ENCODE measurements around the gene CA9. TPM values are rescaled to one million over a fixed set of nuclear protein-coding genes. Genes with fewer than 3 reads are reported as not detected.

Gene CA9
- 39.5 and 44.6 TPM in 2 replicates for total RNA-seq

DNA sequence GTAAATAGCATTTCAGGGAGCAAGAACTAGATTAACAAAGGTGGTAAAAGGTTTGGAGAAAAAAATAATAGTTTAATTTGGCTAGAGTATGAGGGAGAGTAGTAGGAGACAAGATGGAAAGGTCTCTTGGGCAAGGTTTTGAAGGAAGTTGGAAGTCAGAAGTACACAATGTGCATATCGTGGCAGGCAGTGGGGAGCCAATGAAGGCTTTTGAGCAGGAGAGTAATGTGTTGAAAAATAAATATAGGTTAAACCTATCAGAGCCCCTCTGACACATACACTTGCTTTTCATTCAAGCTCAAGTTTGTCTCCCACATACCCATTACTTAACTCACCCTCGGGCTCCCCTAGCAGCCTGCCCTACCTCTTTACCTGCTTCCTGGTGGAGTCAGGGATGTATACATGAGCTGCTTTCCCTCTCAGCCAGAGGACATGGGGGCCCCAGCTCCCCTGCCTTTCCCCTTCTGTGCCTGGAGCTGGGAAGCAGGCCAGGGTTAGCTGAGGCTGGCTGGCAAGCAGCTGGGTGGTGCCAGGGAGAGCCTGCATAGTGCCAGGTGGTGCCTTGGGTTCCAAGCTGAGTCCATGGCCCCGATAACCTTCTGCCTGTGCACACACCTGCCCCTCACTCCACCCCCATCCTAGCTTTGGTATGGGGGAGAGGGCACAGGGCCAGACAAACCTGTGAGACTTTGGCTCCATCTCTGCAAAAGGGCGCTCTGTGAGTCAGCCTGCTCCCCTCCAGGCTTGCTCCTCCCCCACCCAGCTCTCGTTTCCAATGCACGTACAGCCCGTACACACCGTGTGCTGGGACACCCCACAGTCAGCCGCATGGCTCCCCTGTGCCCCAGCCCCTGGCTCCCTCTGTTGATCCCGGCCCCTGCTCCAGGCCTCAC, at the start of gene CA9:
CA9 (plus strand) TSS at position 797 of the 893 bp plus-strand sequence; CDS start at position 829, 32 bp downstream.

DNA sequence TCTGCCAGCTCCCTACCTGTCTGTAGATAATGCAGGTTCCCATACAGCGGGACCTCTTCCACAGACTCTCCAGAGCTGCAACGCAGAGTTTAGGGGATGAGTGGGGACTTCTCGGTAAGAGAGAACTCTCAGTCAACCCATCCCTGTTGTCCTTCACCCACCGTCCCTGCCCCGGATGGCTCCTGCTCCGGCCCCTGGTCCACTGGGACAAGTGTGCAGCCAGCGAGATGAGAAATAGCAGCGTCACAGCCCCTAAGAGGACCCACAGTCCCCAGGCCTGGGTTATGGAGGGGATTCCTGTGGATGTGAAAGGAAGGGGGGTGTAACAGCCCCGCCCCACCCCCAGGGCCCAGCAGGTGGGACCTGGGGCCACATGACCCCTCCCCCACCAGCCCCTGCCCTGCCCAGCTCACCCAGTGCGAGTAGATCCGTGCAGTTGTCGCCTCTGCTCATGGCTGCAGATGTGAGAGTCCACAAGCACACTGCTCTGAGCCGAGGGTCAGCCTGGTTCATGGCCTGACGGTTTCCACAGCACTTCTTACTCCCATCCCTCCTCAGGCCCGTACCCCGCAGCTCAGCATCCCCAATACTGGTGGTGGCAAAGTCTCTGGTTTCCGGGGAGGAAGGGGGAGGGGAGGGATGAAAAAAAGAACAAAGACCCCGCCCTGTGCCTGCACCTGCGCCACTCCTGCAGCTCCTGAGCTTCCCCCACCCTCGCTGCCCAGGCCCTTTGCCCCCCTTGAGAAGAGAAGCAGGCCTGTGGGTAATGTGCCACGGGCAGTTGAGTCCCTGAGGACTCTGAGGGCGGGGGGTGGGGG, 23.2 kb upstream of the CA9 start, which contains the start of gene SIT1:
SIT1 (minus strand) TSS at position 591 of the 818 bp plus-strand sequence; CDS start at position 513, 78 bp downstream.

DNA sequence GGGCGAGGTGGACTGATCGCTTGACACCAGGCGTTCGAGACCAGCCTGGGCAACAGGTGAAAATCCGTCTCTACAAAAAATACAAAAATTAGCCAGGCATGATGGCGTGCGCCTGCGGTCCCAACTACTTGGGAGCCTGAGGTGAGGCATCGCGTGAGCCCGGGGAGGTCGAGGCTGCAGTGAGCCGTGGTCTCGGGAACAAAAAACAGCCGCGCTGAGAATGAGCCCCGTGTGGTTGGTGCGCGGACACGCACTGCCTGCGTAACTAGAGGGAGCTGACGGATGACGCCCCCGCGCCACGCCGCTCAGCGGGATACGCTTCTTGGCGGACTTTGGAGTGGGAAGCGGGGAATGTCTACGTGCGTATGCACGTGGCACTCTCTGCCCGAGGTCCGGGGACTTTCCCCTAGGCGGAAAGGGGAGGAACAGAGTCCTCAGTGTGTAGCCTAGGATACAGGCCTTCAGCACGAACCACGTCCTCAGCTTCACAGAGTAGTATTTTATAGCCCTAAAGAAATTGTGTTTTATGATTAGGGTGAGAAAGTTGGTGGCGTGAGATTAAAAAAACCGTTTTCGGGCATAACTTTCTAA, 16.1 kb upstream of the CA9 start, which contains the start of gene RMRP:
RMRP (minus strand) TSS at position 474 of the 591 bp plus-strand sequence.

DNA sequence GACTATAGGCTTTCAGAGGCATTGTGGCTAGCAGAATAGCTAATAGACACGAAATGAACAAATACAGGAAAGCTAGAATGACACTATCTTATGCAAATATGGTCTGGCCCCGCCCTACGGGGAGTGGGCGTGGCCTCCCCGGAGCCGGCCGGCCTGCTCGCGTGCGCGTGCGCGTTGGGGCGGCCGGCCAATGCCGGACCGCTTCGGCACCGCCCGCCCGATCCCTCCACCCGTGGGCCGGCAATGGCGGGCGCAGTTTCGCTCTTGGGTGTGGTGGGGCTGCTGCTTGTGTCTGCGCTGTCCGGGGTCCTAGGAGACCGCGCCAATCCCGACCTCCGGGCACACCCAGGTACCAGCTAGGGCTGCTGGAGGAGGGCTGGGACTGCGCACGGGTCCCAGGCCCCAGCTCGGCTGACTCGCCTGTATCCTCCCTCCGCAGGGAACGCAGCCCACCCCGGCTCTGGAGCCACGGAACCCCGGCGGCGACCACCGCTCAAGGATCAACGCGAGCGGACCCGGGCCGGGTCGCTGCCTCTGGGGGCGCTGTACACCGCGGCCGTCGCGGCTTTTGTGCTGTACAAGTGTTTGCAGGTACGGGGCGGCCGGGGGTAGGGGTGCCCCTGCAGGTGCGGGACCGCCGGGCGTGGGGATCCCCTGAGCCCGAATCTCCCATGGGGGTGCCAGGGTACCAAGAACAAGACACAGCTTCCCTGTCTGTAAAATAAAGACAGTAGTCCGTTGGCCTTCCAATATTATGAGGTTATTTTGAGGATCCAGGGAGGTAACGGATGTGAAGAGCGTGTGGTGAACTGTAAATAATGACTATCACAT, 15.4 kb upstream of the CA9 start, which contains the start of gene CCDC107:
CCDC107 (plus strand) TSS at position 156 of the 831 bp plus-strand sequence; CDS start at position 244, 88 bp downstream.

DNA sequence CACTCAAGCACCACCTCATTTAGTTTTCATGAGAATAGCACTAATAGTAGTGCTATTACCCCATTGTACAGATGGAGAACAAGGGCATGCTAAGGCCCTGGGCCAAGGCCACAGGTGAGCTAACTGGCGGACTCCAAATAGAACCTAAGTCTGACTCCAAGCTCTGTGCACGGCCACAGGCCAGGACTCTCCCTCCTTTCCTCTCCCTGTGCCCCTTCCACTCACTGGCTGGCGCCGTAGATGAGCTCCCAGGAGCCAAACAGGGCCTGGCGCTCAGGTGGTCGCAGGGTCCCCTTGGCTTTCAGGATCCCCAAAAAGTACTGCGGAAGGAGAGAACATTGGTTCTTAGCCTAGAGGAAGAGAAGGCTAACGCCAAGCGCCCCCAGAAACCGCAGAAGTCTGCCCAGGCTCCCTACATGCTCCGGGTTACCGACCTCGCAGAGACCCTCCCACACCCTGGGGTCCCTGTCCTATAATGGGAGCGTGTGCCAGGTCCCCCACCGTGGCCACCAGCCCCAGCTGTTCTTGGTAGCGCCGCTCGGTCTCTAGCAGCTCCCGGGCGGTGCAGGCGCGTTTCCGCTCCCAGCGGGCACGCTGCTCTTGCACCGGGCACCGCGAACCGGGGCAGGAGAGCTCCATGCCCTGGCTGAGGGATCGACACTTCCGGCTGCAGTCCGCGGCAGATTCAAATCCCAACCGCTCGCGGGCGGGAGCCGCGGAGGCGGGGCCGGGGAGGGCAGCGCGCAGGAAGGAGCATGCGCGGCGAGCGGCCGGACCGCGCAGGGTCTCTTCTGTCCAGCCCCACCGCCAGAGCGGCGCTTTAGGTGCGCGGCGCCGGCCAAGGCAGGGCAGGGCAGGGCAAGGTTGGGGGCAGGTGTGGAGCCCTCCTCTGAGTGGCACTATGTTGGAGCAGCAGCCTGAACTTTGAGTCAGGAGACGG, 8.9 kb upstream of the CA9 start, which contains the start of gene ARHGEF39:
ARHGEF39 (minus strand) TSS at position 665 of the 940 bp plus-strand sequence; CDS start at position 639, 26 bp downstream.

DNA sequence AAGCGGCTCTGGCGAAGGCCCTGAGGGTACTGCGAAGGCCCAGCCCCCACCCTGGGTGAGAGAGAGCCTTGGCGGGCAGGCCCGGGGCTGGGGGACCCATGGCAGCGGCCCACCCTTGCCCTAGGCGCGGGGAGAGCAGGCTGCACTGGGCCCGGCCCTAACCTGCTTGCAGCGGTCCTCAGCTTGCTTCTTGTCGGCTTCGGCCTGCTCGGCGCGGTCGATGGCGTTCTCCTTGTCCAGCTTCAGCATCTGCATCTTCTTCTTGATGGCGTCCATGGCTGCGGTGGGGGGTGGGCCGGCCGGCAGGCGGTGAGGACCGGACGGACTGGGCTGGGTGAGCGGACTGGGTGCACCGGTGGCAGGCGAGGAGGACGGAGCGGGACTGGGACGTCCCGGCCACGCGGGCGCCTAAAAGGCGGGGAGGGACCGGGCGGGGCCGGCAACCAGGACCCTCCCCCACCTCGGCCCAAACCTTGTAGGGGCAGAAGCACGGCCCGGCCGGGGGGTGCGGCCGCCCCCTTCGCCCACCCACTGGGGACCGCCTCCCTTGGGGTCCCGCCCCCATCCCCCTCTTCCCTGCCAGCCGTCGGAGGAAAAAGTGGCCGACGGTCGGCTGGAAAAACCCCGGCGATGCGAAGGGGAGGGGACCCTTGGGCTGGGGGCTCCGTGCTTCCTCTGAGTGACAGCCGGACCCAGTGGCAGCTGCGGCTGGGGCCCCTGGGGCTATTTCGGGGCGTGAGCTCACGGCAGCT, 16.0 kb downstream of the CA9 start, which contains the start of gene TPM2:
TPM2 (minus strand) TSS at position 384 of the 752 bp plus-strand sequence; CDS start at position 276, 108 bp downstream.

Other genes starting within 250 kb of the CA9 start
- gene RUSC2, start 183.8 kb upstream of the CA9 start, total RNA-seq = 10.3 and 14.2 TPM in 2 replicates
- gene TESK1, start 68.7 kb upstream of the CA9 start, total RNA-seq = 10.0 and 16.8 TPM in 2 replicates
- 0.56 TPM in 1 of 2 replicates, not detected in the other for gene CD72, start 55.5 kb upstream of the CA9 start, total RNA-seq
- not detected in 2 replicates for gene SIT1, start 23.0 kb upstream of the CA9 start, total RNA-seq
- 4,407 and 7,542 TPM in 2 replicates for gene RMRP, start 15.9 kb upstream of the CA9 start, total RNA-seq
- gene CCDC107, start 15.6 kb upstream of the CA9 start, total RNA-seq = 8.7 and 13.0 TPM in 2 replicates
- 5.5 and 6.5 TPM in 2 replicates for gene ARHGEF39, start 8.7 kb upstream of the CA9 start, total RNA-seq
- 256 and 320 TPM in 2 replicates for gene TPM2, start 16.0 kb downstream of the CA9 start, total RNA-seq
- 102 and 136 TPM in 2 replicates for gene TLN1, start 58.3 kb downstream of the CA9 start, total RNA-seq
- gene CREB3, start 58.7 kb downstream of the CA9 start, total RNA-seq = 41.8 and 47.8 TPM in 2 replicates
- 22.4 and 23.6 TPM in 2 replicates for gene GBA2, start 75.3 kb downstream of the CA9 start, total RNA-seq
- gene RGP1, start 75.4 kb downstream of the CA9 start, total RNA-seq = 14.4 and 17.4 TPM in 2 replicates
- not detected in 2 replicates for gene MSMP, start 80.3 kb downstream of the CA9 start, total RNA-seq
- gene NPR2, start 117.7 kb downstream of the CA9 start, total RNA-seq = 4.0 and 12.5 TPM in 2 replicates
- not detected in 2 replicates for gene SPAG8, start 138.3 kb downstream of the CA9 start, total RNA-seq
- gene HINT2, start 141.1 kb downstream of the CA9 start, total RNA-seq = 19.9 and 24.8 TPM in 2 replicates
- gene FAM221B, start 154.8 kb downstream of the CA9 start, total RNA-seq = not detected in 2 replicates
- 4.5 and 5.7 TPM in 2 replicates for gene TMEM8B, start 155.3 kb downstream of the CA9 start, total RNA-seq
- gene OR13J1, start 196.5 kb downstream of the CA9 start, total RNA-seq = not detected in 2 replicates
- gene HRCT1, start 232.3 kb downstream of the CA9 start, total RNA-seq = 1.1 TPM in 1 of 2 replicates, not detected in the other
- 0.21 TPM in 1 of 2 replicates, not detected in the other for gene SPAAR, start 235.6 kb downstream of the CA9 start, total RNA-seq